ENCODE measurements around the gene LRRC55.

LRRC55 gene

GRCh38 chr11:57231539-57232253 lies 49.9 kb downstream of the LRRC55 start:
- DNase-seq (ENCODE audit: low read depth, low spot score): no peak
- WGBS (ENCODE audit: insufficient coverage, insufficient read length): 100% methylated on average over 1 of the region's 3 CpGs
- H3K27ac ChIP-seq (ENCODE audit: low read length): no peak overlapping the region
- H3K4me1 ChIP-seq (ENCODE audit: control insufficient read depth, insufficient read depth, low read length): no peaks in the 10 kb centered on the region; the same call in 1 of the 2 replicates
- no peaks in the 10 kb centered on the region for H3K36me3 ChIP-seq (ENCODE audit: control insufficient read depth, insufficient read depth, low read length)
- no peaks in the 10 kb centered on the region for H3K9me3 ChIP-seq (ENCODE audit: control insufficient read depth, insufficient read depth, low read length)
- no peaks in the 10 kb centered on the region for H3K27me3 ChIP-seq (ENCODE audit: control insufficient read depth, insufficient read depth, low read length)
- no peak overlapping the region for H3K4me3 ChIP-seq (ENCODE audit: low read length)

- WGBS (ENCODE audit: insufficient coverage, insufficient read length): no CpG with 5 or more reads among the region's 5 CpGs
- no peaks in the 10 kb centered on the region for H3K36me3 ChIP-seq (ENCODE audit: control insufficient read depth, insufficient read depth, low read length)
- H3K4me3 ChIP-seq (ENCODE audit: low read length): no peak overlapping the region
- no peak overlapping the region for H3K27ac ChIP-seq (ENCODE audit: low read length)
- H3K9me3 ChIP-seq (ENCODE audit: control insufficient read depth, insufficient read depth, low read length): no peaks in the 10 kb centered on the region
- no peaks in the 10 kb centered on the region for H3K27me3 ChIP-seq (ENCODE audit: control insufficient read depth, insufficient read depth, low read length)
- no peak for DNase-seq (ENCODE audit: low read depth, low spot score)
- no peaks in the 10 kb centered on the region; the same call in 1 of the 2 replicates for H3K4me1 ChIP-seq (ENCODE audit: control insufficient read depth, insufficient read depth, low read length)
These were observed 51.9 kb downstream of the LRRC55 start for GRCh38 chr11:57233702-57234101.

- Histone ChIP-seq H3K27ac (ENCODE audit: low read length) (no peak overlapping the region), H3K27me3 (ENCODE audit: control insufficient read depth, insufficient read depth, low read length) (no peaks in the 10 kb centered on the region), H3K4me1 (ENCODE audit: control insufficient read depth, insufficient read depth, low read length) (peaks cover 2% of the 10 kb centered on the region; the same call in 1 of the 2 replicates), H3K9me3 (ENCODE audit: control insufficient read depth, insufficient read depth, low read length) (no peaks in the 10 kb centered on the region), H3K36me3 (ENCODE audit: control insufficient read depth, insufficient read depth, low read length) (no peaks in the 10 kb centered on the region), H3K4me3 (ENCODE audit: low read length) (no peak overlapping the region)
- no peak for DNase-seq (ENCODE audit: low read depth, low spot score)
- no CpG with 5 or more reads among the region's 39 CpGs for WGBS (ENCODE audit: insufficient coverage, insufficient read length)
These were observed 54.3 kb downstream of the LRRC55 start for GRCh38 chr11:57235761-57236703.

GRCh38 chr11:57237204-57237681 lies 55.5 kb downstream of the LRRC55 start, which contains the start of gene APLNR:
Gene APLNR, minus strand, starts transcription at chr11:57237250. Its CDS starts 246 bp downstream, at chr11:57237004.
- DNase-seq (ENCODE audit: low read depth, low spot score): no peak
- peaks cover 2% of the 10 kb centered on the region; the same call in 1 of the 2 replicates for H3K4me1 ChIP-seq (ENCODE audit: control insufficient read depth, insufficient read depth, low read length)
- no peaks in the 10 kb centered on the region for H3K36me3 ChIP-seq (ENCODE audit: control insufficient read depth, insufficient read depth, low read length)
- no peak within 1 kb of the TSS for H3K27ac ChIP-seq (ENCODE audit: low read length)
- H3K9me3 ChIP-seq (ENCODE audit: control insufficient read depth, insufficient read depth, low read length): no peaks in the 10 kb centered on the region
- H3K4me3 ChIP-seq (ENCODE audit: low read length): no peak within 1 kb of the TSS
- H3K27me3 ChIP-seq (ENCODE audit: control insufficient read depth, insufficient read depth, low read length): no peaks in the 10 kb centered on the region
- WGBS (ENCODE audit: insufficient coverage, insufficient read length): no CpG with 5 or more reads among the region's 6 CpGs

- Histone ChIP-seq H3K27ac (ENCODE audit: low read length) (no peak overlapping the region), H3K36me3 (ENCODE audit: control insufficient read depth, insufficient read depth, low read length) (no peaks in the 10 kb centered on the region), H3K27me3 (ENCODE audit: control insufficient read depth, insufficient read depth, low read length) (no peaks in the 10 kb centered on the region), H3K4me1 (ENCODE audit: control insufficient read depth, insufficient read depth, low read length) (peaks cover 2% of the 10 kb centered on the region; the same call in 1 of the 2 replicates), H3K4me3 (ENCODE audit: low read length) (no peak overlapping the region), H3K9me3 (ENCODE audit: control insufficient read depth, insufficient read depth, low read length) (no peaks in the 10 kb centered on the region)
- no peak for DNase-seq (ENCODE audit: low read depth, low spot score)
- WGBS (ENCODE audit: insufficient coverage, insufficient read length): no CpG with 5 or more reads among the region's 1 CpG
These were observed 57.6 kb downstream of the LRRC55 start for GRCh38 chr11:57239348-57239747.

- Histone ChIP-seq H3K4me1 (ENCODE audit: control insufficient read depth, insufficient read depth, low read length) (peaks cover 2% of the 10 kb centered on the region; the same call in 1 of the 2 replicates), H3K36me3 (ENCODE audit: control insufficient read depth, insufficient read depth, low read length) (no peaks in the 10 kb centered on the region), H3K9me3 (ENCODE audit: control insufficient read depth, insufficient read depth, low read length) (no peaks in the 10 kb centered on the region), H3K27me3 (ENCODE audit: control insufficient read depth, insufficient read depth, low read length) (no peaks in the 10 kb centered on the region), H3K4me3 (ENCODE audit: low read length) (no peak overlapping the region), H3K27ac (ENCODE audit: low read length) (no peak overlapping the region)
- no peak for DNase-seq (ENCODE audit: low read depth, low spot score)
- no CpG with 5 or more reads among the region's 2 CpGs for WGBS (ENCODE audit: insufficient coverage, insufficient read length)
These were observed 58.3 kb downstream of the LRRC55 start for GRCh38 chr11:57240007-57240406.

- no peaks in the 10 kb centered on the region for H3K36me3 ChIP-seq (ENCODE audit: control insufficient read depth, insufficient read depth, low read length)
- no CpG with 5 or more reads among the region's 5 CpGs for WGBS (ENCODE audit: insufficient coverage, insufficient read length)
- H3K27ac ChIP-seq (ENCODE audit: low read length): no peak overlapping the region
- H3K4me3 ChIP-seq (ENCODE audit: low read length): no peak overlapping the region
- no peak for DNase-seq (ENCODE audit: low read depth, low spot score)
- no peaks in the 10 kb centered on the region for H3K27me3 ChIP-seq (ENCODE audit: control insufficient read depth, insufficient read depth, low read length)
- H3K4me1 ChIP-seq (ENCODE audit: control insufficient read depth, insufficient read depth, low read length): peaks cover 2% of the 10 kb centered on the region; the same call in 1 of the 2 replicates
- no peaks in the 10 kb centered on the region for H3K9me3 ChIP-seq (ENCODE audit: control insufficient read depth, insufficient read depth, low read length)
These were observed 59.0 kb downstream of the LRRC55 start for GRCh38 chr11:57240757-57241156.

Data from iPS DF 6.9 (cell line).